Choroid plexus epithelial cell (primary cell): ENCODE measurements around the gene DHRS4L2.
"Not testable (repeated sequence)": the region's sequence is repeated elsewhere in the genome, so short reads cannot be mapped to it uniquely, and the experiment has no call there.

Experiments used
- DNase-seq: peaks from one replicate; pipeline ENCODE4 v3.0.0-alpha.2; 2010; ENCODE audit warnings: low read depth
- H3K4me3 ChIP-seq: 2 replicates; pipeline ENCODE4 v1.5.1; 2011; ENCODE audit warnings: low read depth, mild to moderate bottlenecking, control low read depth, low read length, moderate library complexity
- TF ChIP-seq, protein P1 (sequence below): conservative IDR thresholded peaks from 2 replicates; pipeline ENCODE4 v1.5.1; 2011; ENCODE audit warnings: low read depth, mild to moderate bottlenecking, control low read depth, inconsistent platforms, low read length, moderate library complexity

Gene DHRS4L2

GRCh38 chr14:24036169-24036962 lies 47.6 kb downstream of the DHRS4L2 start:
- peak overlapping the region; percentile 65 for H3K4me3 ChIP-seq
- TF ChIP-seq, protein P1, sequence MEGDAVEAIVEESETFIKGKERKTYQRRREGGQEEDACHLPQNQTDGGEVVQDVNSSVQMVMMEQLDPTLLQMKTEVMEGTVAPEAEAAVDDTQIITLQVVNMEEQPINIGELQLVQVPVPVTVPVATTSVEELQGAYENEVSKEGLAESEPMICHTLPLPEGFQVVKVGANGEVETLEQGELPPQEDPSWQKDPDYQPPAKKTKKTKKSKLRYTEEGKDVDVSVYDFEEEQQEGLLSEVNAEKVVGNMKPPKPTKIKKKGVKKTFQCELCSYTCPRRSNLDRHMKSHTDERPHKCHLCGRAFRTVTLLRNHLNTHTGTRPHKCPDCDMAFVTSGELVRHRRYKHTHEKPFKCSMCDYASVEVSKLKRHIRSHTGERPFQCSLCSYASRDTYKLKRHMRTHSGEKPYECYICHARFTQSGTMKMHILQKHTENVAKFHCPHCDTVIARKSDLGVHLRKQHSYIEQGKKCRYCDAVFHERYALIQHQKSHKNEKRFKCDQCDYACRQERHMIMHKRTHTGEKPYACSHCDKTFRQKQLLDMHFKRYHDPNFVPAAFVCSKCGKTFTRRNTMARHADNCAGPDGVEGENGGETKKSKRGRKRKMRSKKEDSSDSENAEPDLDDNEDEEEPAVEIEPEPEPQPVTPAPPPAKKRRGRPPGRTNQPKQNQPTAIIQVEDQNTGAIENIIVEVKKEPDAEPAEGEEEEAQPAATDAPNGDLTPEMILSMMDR: peak; percentile 87
- DNase-seq: peak; percentile 69

DNA sequence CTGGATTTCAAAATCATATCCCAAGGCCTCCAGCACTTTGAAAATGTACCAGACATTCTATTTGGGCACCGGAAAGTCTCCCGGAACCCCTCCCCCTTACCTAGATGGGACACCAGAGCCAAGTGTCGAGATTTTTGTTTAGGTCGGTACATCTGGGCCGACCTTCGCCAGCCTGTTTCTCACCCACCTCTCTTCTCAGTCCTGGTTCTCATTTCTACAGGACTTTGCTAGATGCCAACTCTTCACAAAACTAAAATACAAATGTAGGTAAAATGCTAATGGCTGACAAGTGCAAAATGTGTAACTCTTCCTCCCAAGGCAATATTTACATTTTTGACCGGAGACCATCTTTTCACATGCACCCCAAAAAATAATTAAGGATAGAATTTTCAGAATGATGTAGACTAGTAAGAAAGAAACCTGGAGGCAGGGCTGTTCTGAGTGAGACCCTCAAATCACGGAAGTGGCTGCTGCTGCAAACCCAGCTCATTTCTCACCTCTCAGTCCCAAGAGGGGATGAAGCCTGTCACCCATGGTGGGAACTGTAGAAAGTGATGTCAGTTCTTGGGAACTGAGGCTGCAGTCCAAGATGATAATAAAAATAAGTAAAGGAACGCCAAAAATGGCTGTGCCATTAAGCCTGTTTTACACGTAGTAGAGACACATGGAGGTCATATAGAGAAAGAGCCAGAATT lies 48.4 kb downstream of the DHRS4L2 start:
- DNase-seq: not testable (repeated sequence)
- peak overlapping the region; percentile 65 for H3K4me3 ChIP-seq

DNA sequence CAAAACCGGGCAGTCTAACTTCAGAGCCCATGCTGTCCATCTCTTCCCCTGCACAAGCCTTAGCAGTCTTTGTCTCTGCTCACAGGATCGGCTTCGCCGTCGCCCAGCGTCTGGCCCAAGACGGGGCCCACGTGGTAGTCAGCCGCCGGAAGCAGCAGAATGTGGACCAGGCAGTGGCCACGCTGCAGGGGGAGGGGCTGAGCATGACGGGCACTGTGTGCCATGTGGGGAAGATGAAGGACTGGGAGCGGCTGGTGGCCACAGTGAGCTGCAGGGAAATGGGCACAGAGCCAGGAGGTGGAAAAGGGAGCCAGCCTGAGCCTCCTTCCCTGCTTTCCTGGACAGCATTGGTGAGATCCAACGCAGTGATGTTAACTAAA lies 48.9 kb downstream of the DHRS4L2 start:
- DNase-seq: no peak
- TF ChIP-seq, protein P1: no peak
- no peak overlapping the region for H3K4me3 ChIP-seq

GRCh38 chr14:24038686-24039085 lies 50.0 kb downstream of the DHRS4L2 start:
- DNase-seq: no peak
- TF ChIP-seq, protein P1: no peak
- no peak overlapping the region for H3K4me3 ChIP-seq

DNA sequence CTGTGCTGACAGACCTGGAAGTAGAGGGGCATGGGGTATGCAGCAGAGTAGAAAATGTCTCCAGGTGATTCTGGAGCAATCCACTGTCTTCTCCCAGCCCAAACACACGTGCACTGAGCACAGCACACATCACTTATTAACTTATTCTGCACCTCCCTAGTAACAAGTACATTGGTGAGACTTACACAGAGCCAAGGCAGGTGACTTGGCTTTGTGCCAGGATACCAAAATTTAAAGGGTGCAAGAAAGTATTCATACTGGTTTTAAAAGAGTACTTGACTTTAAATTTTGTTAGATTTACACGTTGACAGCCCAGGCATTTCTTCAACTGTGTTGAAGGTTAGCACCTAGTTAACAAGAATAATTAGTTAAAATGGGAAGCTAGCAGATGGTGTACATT lies 52.0 kb downstream of the DHRS4L2 start:
- DNase-seq: no peak
- no peak overlapping the region for H3K4me3 ChIP-seq
- TF ChIP-seq, protein P1: no peak

DNA sequence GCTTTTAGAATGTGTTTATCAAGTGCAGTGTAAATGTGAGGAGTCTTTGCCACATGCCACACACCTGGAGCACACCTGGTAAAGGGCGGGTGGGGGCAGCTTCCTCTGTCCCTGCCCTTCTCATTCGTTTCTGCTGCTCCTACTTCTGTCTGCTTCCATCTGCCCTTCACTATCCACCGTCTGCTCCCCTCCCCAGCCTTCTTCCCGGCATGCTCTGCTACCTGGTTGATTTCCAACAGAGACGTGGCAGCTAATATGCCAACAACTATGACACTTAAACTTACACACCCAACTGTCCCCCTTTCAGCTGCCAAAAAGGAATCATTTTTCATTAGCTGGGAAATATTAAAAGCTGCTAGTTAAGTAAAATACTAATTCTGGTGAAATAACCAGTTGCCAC lies 54.0 kb downstream of the DHRS4L2 start:
- no peak overlapping the region for H3K4me3 ChIP-seq
- TF ChIP-seq, protein P1: no peak
- DNase-seq: no peak

GRCh38 chr14:24049002-24049401 lies 60.3 kb downstream of the DHRS4L2 start:
- not testable (repeated sequence) for H3K4me3 ChIP-seq, DNase-seq

DNA sequence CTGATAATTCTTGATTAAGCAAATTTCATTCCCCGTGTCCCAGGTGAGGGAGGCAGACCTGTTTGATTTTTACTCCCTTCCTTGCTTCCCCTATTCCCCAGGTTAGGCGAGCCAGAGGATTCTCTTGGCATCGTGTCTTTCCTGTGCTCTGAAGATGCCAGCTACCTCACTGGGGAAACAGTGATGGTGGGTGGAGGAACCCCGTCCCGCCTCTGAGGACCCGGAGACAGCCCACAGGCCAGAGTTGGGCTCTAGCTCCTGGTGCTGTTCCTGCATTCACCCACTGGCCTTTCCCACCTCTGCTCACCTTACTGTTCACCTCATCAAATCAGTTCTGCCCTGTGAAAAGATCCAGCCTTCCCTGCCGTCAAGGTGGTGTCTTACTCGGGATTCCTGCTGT lies 62.0 kb downstream of the DHRS4L2 start:
- H3K4me3 ChIP-seq, DNase-seq: not testable (repeated sequence)
